Neural progenitor cell (in vitro differentiated cells): ENCODE data around the gene SLC6A3. TPM values are rescaled to one million over a fixed set of nuclear protein-coding genes. Genes with fewer than 3 reads are reported as not detected.

Experiments
- DNase-seq: peaks from one replicate; pipeline ENCODE4 v3.0.0-alpha.2; 2016; ENCODE audit warnings: low spot score
- H2AFZ ChIP-seq: fragments of 200-600 bp; sonication (generic); replicated peaks from 2 replicates; pipeline ENCODE4 v1.6.1; 2016; ENCODE audit warnings: antibody characterized with exemption
- H3F3A ChIP-seq: fragments of 200-600 bp; sonication (generic); 2 replicates; pipeline ENCODE4 v1.6.1; 2016; ENCODE audit warnings: antibody characterized with exemption, low read depth
- H3K27ac ChIP-seq: fragments of 200-600 bp; sonication (generic); 2 replicates; pipeline ENCODE4 v1.5.1; 2016; ENCODE audit warnings: mild to moderate bottlenecking
- H3K27me3 ChIP-seq: fragments of 200-600 bp; sonication (generic); 2 replicates; pipeline ENCODE4 v1.6.1; 2016; ENCODE audit warnings: mild to moderate bottlenecking, moderate library complexity
- H3K36me3 ChIP-seq: fragments of 200-600 bp; sonication (generic); 2 replicates; pipeline ENCODE4 v1.5.1; 2016
- H3K4me1 ChIP-seq: fragments of 200-600 bp; sonication (generic); 2 replicates; pipeline ENCODE4 v1.6.1; 2016; ENCODE audit warnings: mixed run types
- H3K4me2 ChIP-seq: fragments of 200-600 bp; sonication (generic); 2 replicates; pipeline ENCODE4 v1.6.1; 2016
- H3K4me3 ChIP-seq: fragments of 200-600 bp; sonication (generic); 2 replicates; pipeline ENCODE4 v1.5.1; 2016
- H3K79me2 ChIP-seq: fragments of 200-600 bp; sonication (generic); 2 replicates; pipeline ENCODE4 v1.6.1; 2016; ENCODE audit warnings: low read depth
- H3K9ac ChIP-seq: fragments of 200-600 bp; sonication (generic); 2 replicates; pipeline ENCODE4 v1.6.1; 2016
- H3K9me3 ChIP-seq: fragments of 200-600 bp; sonication (generic); 2 replicates; pipeline ENCODE4 v1.5.1; 2016; ENCODE audit warnings: low read depth
- H4K20me1 ChIP-seq: fragments of 200-600 bp; sonication (generic); 2 replicates; pipeline ENCODE4 v1.6.1; 2016; ENCODE audit warnings: low read depth
- H3K27ac Mint-ChIP-seq: 3 replicates; pipeline ENCODE4 v1.8.0; 2021; ENCODE audit warnings: mixed read lengths
- H3K27me3 Mint-ChIP-seq: 2 replicates; pipeline ENCODE4 v1.8.0; 2022; ENCODE audit warnings: low read depth, mild to moderate bottlenecking, inconsistent platforms, moderate library complexity, mixed read lengths; ENCODE audit not compliant: insufficient read depth
- H3K36me3 Mint-ChIP-seq: 3 replicates; pipeline ENCODE4 v1.8.0; 2021; ENCODE audit warnings: mixed read lengths
- H3K4me1 Mint-ChIP-seq: 3 replicates; pipeline ENCODE4 v1.8.0; 2021; ENCODE audit warnings: mixed read lengths
- H3K4me3 Mint-ChIP-seq: 3 replicates; pipeline ENCODE4 v1.8.0; 2021; ENCODE audit warnings: mild to moderate bottlenecking, moderate library complexity, mixed read lengths
- H3K9me3 Mint-ChIP-seq: 3 replicates; pipeline ENCODE4 v1.8.0; 2020; ENCODE audit warnings: mixed read lengths
- EZH2 ChIP-seq: fragments of 200-600 bp; sonication (generic); IDR thresholded peaks from 2 replicates; pipeline ENCODE4 v1.6.1; 2017; ENCODE audit warnings: antibody characterized with exemption, mild to moderate bottlenecking, moderate library complexity
- EZH2phosphoT487 ChIP-seq: fragments of 200-600 bp; sonication (generic); IDR thresholded peaks from 2 replicates; pipeline ENCODE4 v1.6.1; 2017; ENCODE audit warnings: antibody characterized with exemption
- total RNA-seq: library from RNA; depleted of rRNA; stranded (reverse); fragments of >200 nt; gene quantifications from 2 replicates; pipeline ENCODE4 v1.2.3, GENCODE V29; 2015; ENCODE audit warnings: low replicate concordance
- TF ChIP-seq, protein P1 (sequence below): fragments of 200-600 bp; sonication (generic); IDR thresholded peaks from 2 replicates; pipeline ENCODE4 v1.5.1; 2017; ENCODE audit warnings: antibody characterized with exemption, mild to moderate bottlenecking

SLC6A3 gene
- total RNA-seq, 1 donor from 2014 or later, result 0.32 TPM

DNA sequence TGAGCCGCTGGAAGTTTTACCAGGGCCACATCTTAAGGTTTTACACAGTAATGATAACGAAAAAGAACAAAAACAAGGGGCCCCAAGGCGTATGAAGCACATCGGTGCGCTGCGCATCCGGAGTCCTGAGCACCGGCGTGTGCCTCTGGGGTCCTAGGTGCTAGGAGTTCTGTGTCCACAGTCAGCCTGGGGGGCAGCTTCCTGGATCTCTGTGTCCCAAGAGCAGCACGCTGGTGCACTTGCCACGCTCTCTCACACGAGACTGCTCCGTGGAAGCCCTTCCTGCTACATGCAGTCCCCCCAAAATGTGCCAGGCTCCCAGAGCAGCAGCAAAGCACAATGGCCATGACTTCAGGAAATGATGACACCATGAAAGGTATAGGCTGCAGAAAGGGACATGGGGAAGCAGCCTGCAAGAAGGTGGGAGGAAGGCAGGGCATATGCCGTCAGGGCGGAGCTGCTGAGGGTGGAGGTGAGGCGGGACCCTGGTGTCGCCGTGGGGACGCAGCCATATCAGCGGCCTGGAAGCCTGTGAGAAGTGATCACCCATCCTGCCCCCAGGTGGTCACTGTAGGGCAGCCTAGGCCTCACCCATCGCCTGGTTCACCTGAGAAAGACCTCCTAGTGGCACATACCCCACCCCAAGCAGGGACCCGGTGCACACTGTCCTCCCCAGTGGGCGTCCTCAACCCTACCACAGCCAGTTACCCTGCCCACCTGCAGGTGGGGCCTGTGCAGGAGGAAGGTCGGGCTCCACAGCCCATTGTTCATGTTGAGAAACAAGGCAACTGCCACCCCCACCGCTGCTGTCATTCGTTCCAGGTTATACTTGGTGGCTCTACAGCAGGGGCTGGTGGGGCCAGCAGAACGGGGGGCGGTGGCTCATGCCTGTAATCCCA lies 23.6 kb upstream of the SLC6A3 start:
- Mint-ChIP-seq H3K36me3 (peaks cover 30% of the 10 kb centered on the region), H3K27me3 (peaks cover 15% of the 10 kb centered on the region), H3K9me3 (peaks cover 9% of the 10 kb centered on the region), H3K27ac (peak overlapping the region; percentile 33), H3K4me1 (peaks cover 16% of the 10 kb centered on the region), H3K4me3 (no peak overlapping the region)
- TF ChIP-seq, protein P1, sequence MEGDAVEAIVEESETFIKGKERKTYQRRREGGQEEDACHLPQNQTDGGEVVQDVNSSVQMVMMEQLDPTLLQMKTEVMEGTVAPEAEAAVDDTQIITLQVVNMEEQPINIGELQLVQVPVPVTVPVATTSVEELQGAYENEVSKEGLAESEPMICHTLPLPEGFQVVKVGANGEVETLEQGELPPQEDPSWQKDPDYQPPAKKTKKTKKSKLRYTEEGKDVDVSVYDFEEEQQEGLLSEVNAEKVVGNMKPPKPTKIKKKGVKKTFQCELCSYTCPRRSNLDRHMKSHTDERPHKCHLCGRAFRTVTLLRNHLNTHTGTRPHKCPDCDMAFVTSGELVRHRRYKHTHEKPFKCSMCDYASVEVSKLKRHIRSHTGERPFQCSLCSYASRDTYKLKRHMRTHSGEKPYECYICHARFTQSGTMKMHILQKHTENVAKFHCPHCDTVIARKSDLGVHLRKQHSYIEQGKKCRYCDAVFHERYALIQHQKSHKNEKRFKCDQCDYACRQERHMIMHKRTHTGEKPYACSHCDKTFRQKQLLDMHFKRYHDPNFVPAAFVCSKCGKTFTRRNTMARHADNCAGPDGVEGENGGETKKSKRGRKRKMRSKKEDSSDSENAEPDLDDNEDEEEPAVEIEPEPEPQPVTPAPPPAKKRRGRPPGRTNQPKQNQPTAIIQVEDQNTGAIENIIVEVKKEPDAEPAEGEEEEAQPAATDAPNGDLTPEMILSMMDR, result no peak
- TF ChIP-seq EZH2 (no peak), EZH2phosphoT487 (no peak)
- Histone ChIP-seq H3K9ac (no peak overlapping the region), H4K20me1 (no peaks in the 10 kb centered on the region), H2AFZ (no peak overlapping the region), H3K4me1 (no peaks in the 10 kb centered on the region), H3K4me3 (no peak overlapping the region), H3K79me2 (no peaks in the 10 kb centered on the region), H3K27me3 (no peaks in the 10 kb centered on the region), H3K27ac (no peak overlapping the region), H3K9me3 (no peaks in the 10 kb centered on the region), H3K4me2 (no peak overlapping the region), H3K36me3 (no peaks in the 10 kb centered on the region), H3F3A (peaks cover 19% of the 10 kb centered on the region)
- no peak for DNase-seq

DNA sequence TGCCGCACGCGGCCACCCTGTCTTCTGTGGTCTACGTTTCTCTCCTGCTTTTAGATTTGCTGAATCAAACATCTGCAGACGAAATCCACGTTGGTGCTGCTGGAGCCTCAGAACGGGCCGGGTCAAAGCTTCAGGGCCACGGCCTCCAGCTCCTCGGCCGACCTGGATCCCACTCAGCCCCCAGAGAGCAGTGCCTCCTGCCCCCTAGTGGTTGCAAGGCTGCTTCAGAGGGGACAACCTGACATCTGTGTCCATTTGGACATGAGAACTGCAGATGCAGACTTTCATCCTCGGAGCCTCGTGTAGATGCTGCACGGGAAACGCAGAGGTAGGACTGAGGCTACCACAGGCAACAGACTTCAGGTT lies 23.0 kb upstream of the SLC6A3 start:
- H3K9ac ChIP-seq, result no peak overlapping the region
- TF ChIP-seq, protein P1, result peak; percentile 83
- TF ChIP-seq EZH2phosphoT487, result no peak
- H3K9me3 ChIP-seq, result no peaks in the 10 kb centered on the region
- H3F3A ChIP-seq, result peaks cover 19% of the 10 kb centered on the region
- no peak overlapping the region for H3K4me2 ChIP-seq
- DNase-seq, result peak; percentile 77
- Mint-ChIP-seq H3K27ac (peak overlapping the region; percentile 46), H3K4me1 (peaks cover 16% of the 10 kb centered on the region), H3K9me3 (peaks cover 9% of the 10 kb centered on the region), H3K27me3 (peaks cover 20% of the 10 kb centered on the region), H3K36me3 (peaks cover 30% of the 10 kb centered on the region), H3K4me3 (no peak overlapping the region)
- no peak overlapping the region for H3K4me3 ChIP-seq
- H3K4me1 ChIP-seq, result no peaks in the 10 kb centered on the region
- no peaks in the 10 kb centered on the region for H3K27me3 ChIP-seq
- no peaks in the 10 kb centered on the region for H3K36me3 ChIP-seq
- no peak overlapping the region for H2AFZ ChIP-seq
- no peak overlapping the region for H3K27ac ChIP-seq
- H3K79me2 ChIP-seq, result no peaks in the 10 kb centered on the region
- H4K20me1 ChIP-seq, result no peaks in the 10 kb centered on the region

DNA sequence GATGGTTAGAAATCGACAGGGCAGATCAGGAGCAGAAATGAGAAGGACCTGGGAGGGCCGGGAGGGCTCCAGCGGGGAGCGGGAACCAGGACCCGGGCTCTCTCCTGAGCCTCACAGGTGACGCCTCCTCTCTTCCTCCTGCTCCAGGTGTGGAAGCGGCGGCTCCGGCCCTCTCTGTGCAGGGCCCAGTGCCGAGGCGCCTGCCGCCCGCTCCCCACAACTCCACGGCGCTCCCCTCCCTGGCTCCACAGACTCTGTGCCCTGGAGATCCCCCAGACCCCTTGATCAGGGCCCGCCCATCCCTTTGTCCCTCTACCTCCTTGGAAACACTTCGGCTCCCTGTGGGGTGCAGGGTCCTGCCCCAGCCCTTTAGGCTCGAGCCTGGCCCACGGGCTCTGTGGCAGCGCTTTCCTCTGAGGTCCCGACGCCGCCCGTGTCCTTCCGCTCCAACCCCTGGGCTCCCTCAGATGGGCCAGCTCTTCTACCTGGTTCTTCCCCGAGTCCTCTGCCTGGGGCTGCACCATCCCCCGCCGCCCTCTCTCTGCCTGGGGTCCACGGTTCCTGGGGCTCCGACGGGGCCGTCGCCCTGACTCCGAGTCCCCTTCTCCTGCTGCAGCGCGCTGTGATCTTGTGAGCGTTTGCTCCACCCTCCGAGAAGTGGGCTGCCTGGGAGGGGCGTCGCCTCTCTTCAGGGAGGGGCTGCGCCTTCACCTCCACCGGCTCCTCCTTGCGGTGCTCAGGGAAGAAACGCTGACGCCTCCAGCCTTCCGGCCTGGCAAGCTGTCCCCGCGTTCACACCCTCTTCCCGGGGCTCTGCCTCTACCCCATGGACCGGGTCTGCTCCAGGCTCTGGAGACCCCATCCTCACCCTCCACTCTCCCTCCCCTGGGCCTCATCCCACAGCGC lies 22.4 kb upstream of the SLC6A3 start:
- H3F3A ChIP-seq, result peaks cover 19% of the 10 kb centered on the region
- peaks cover 9% of the 10 kb centered on the region for H3K9me3 Mint-ChIP-seq
- H3K36me3 ChIP-seq, result no peaks in the 10 kb centered on the region
- TF ChIP-seq, protein P1, result no peak
- no peaks in the 10 kb centered on the region for H3K79me2 ChIP-seq
- H3K27me3 Mint-ChIP-seq, result peaks cover 20% of the 10 kb centered on the region
- no peak overlapping the region for H3K4me2 ChIP-seq
- H3K4me3 ChIP-seq, result no peak overlapping the region
- no peak for DNase-seq
- H2AFZ ChIP-seq, result no peak overlapping the region
- no peak overlapping the region for H3K4me3 Mint-ChIP-seq
- H3K27me3 ChIP-seq, result no peaks in the 10 kb centered on the region
- H3K9ac ChIP-seq, result no peak overlapping the region
- no peaks in the 10 kb centered on the region for H3K4me1 ChIP-seq
- H3K27ac ChIP-seq, result no peak overlapping the region
- H3K9me3 ChIP-seq, result no peaks in the 10 kb centered on the region
- peaks cover 28% of the 10 kb centered on the region for H3K36me3 Mint-ChIP-seq
- peak overlapping the region; percentile 46 for H3K27ac Mint-ChIP-seq
- H4K20me1 ChIP-seq, result no peaks in the 10 kb centered on the region
- peaks cover 18% of the 10 kb centered on the region for H3K4me1 Mint-ChIP-seq
